ENCODE results near the gene SLC37A1. TPM values are rescaled to one million over a fixed set of nuclear protein-coding genes. Genes with fewer than 3 reads are reported as not detected.
A peak's percentile ranks its signal among the peaks of the same experiment; 100 is the strongest.

The SLC37A1 gene
- total RNA-seq, 2 donors from 2014 or later: 3.8 to 17.7 TPM

DNA sequence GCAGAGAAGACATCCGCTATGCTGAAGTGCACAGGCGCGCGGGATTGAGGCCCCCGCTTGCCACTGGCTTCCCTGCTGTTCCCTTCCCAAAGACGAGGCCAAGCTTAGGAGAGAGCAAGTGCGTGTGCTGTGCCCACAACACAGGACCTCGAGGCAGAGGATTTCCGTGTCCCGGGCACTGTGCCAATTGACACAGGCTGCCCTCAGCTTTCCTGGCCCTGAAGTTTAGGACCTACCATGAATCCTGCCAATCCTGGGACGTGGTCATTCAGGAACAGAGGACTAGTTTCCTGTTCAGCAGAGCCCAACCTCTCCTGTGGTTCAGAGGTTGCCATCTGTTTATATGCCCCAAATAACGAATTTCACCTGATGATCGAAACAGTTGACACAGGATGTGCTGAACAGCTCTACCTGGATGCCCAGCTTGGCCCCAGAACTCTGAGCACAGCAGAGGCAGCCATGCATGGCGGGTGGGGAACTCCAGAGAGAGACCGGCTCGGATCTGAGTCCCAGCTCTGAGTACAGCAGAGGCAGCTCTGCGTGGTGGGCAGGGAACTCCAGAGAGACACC is 22.0 kb downstream of the SLC37A1 start:
- H3K4me1 Mint-ChIP-seq: peaks cover 1% of the 10 kb centered on the region
- peaks cover 46% of the 10 kb centered on the region for H3K36me3 Mint-ChIP-seq (ENCODE audit: low read depth)
- no peaks in the 10 kb centered on the region for H3K9me3 Mint-ChIP-seq
- H3K27ac Mint-ChIP-seq: no peak overlapping the region
- no peak overlapping the region for H3K4me3 Mint-ChIP-seq
- no peak for ATAC-seq (replicated peaks)
- H3K27me3 Mint-ChIP-seq: no peaks in the 10 kb centered on the region

DNA sequence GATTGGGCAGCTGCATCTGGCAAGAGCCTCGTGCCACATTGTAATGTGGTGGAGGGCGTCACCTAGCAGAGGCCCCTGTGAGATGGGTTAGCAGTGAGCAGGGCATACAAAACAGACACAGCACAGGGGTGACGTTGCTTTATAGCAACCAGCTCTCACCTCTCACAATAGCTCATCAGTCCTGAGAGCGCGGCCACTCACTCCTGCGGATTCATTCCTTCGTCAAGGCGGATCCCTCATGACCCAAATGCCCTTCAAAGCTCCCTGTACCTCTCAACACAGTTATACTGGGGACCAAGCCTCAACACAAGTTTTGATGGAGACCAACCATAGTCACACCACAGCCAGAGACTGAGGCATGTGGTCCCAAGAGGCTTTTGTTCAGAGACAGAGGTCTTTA is 22.9 kb downstream of the SLC37A1 start:
- Mint-ChIP-seq H3K36me3 (ENCODE audit: low read depth) (peaks cover 47% of the 10 kb centered on the region), H3K9me3 (no peaks in the 10 kb centered on the region), H3K4me3 (no peak overlapping the region), H3K27ac (no peak overlapping the region), H3K4me1 (no peaks in the 10 kb centered on the region), H3K27me3 (no peaks in the 10 kb centered on the region)
- no peak for ATAC-seq (replicated peaks)

DNA sequence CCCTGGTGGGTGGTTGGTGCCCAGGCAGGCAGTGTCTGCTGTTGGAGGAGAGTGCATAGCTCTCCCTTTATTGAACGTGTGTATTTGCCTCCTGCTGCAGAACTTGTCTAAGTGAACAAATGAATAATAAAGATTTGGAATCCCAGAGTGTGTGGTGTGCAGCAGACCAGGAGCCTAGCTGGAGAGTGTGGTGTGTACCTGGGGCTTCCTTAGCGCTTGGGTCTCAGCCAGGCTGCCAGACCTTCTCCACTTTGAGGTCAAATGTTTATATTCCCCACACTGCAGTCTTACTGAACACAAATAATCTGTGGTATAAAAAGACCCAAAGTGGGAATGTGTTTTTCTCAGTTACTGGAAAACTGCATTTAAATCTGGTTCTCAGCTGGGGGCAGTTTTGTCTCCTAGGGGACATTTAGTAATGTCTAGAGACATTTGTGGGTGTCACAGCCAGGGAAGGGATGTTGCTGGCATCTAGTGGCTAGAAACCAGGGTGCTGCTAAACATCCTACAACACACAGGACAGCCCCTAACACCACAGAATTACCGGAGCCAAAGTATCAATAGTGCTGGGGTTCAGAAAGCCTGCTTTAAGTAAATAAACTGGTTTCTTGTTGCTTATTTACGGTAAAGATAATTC is 23.6 kb downstream of the SLC37A1 start:
- no peak overlapping the region for H3K4me3 Mint-ChIP-seq
- no peak overlapping the region for H3K27ac Mint-ChIP-seq
- H3K9me3 Mint-ChIP-seq: no peaks in the 10 kb centered on the region
- H3K27me3 Mint-ChIP-seq: no peaks in the 10 kb centered on the region
- ATAC-seq (replicated peaks): peak; percentile 51
- H3K36me3 Mint-ChIP-seq (ENCODE audit: low read depth): peaks cover 49% of the 10 kb centered on the region
- H3K4me1 Mint-ChIP-seq: no peaks in the 10 kb centered on the region

DNA sequence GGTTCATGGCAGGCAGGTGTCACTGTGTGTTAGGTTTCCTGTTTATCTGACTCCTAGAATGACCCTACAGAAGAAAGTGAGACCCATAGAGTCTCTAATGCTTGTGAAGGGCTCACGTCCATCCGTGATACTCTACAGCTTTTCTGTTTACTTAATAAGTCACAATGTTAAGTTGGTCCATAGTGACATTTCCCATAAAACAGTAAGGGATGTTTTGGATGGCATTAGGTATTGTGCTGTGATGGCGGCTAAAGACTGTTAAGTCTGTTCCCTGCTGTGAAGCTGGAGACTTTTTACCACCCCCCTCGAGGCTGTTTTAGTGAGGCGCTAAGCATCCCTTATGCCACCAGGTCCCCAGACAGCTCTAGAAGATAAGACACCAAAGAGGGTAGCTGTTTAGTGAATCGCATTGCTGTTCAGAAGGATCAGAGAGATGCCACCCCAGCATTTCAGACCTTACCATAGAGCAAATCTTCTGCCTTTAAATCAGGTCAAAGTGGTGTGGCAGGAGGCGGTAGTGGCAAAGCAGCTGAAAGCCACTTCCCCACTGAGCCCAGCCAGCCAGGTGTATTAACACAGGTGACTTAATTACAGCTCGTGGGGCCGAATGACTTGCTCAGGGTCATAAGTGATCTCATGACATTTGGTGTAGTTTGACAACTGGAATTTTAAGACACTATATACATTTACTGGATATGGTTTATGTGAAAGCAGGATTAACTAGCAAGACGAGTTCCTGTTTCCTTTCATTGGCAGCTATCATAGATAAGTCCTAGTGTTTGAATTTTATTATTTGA is 25.0 kb downstream of the SLC37A1 start:
- no peak for ATAC-seq (replicated peaks)
- peaks cover 59% of the 10 kb centered on the region for H3K36me3 Mint-ChIP-seq (ENCODE audit: low read depth)
- no peaks in the 10 kb centered on the region for H3K27me3 Mint-ChIP-seq
- H3K9me3 Mint-ChIP-seq: no peaks in the 10 kb centered on the region
- H3K4me3 Mint-ChIP-seq: no peak overlapping the region
- H3K4me1 Mint-ChIP-seq: peaks cover 2% of the 10 kb centered on the region
- peak overlapping the region; percentile 29 for H3K27ac Mint-ChIP-seq

DNA sequence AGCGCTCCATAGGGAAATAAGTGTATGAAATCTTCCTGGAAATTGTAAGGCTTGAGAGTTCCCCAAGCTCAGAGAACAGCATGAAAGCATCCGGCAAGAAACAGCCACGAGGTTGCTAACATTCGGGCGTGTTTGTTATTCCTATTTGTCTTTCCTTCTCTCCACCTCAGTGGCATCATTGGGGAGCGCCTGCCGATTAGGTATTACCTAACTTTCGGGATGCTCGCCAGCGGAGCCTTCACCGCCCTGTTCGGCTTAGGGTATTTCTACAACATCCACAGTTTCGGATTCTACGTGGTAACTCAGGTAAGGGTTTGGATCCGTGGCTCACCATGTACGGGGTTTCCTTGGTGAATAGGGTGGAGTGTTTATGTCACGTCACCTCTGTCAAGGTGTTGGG is 25.7 kb downstream of the SLC37A1 start:
- Mint-ChIP-seq H3K9me3 (no peaks in the 10 kb centered on the region), H3K4me3 (no peak overlapping the region), H3K27me3 (no peaks in the 10 kb centered on the region), H3K27ac (no peak overlapping the region), H3K4me1 (peaks cover 4% of the 10 kb centered on the region), H3K36me3 (ENCODE audit: low read depth) (peaks cover 65% of the 10 kb centered on the region)
- no peak for ATAC-seq (replicated peaks)

DNA sequence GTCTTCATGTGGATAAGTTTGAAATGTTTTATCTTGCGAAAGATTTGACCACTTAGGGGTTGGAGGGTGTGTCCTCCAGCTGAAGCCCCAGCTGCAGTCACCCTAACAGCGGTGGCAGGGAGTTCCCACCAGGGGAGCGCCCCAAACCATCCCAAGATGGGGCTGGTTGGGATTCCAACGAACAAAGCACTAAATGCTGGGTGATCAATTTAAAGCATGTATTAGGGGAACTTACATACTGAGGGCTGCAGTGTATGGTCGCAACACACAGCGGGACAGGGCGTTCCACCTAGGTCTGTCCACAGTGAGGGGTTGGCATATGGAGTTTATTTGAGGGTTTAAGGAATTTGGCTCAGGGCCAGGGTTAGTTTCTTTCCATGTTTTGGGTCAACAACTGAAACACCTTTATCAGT is 26.3 kb downstream of the SLC37A1 start:
- no peak for ATAC-seq (replicated peaks)
- Mint-ChIP-seq H3K27me3 (no peaks in the 10 kb centered on the region), H3K4me1 (peaks cover 4% of the 10 kb centered on the region), H3K36me3 (ENCODE audit: low read depth) (peaks cover 67% of the 10 kb centered on the region), H3K4me3 (no peak overlapping the region), H3K9me3 (no peaks in the 10 kb centered on the region), H3K27ac (no peak overlapping the region)

DNA sequence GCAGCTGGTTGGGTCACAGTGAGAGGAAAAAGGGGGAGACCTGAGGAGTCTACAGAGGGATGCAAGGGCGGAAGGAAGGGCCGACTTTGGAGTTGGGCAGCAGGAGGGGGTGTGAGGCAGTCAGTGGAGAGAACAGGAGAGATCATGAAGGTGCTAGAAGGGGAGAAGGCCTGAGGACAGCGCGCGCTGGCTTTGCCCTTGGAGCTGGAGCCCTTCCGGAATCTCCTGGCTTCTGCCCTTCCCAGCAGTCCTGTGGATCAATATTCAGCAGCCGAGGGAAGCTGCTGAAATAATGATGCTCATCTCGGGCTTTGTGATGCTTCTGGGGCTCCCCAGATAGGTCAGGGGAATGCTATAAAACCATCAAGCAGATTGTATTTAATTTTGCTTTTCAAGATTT is 26.7 kb downstream of the SLC37A1 start:
- Mint-ChIP-seq H3K9me3 (no peaks in the 10 kb centered on the region), H3K36me3 (ENCODE audit: low read depth) (peaks cover 63% of the 10 kb centered on the region), H3K4me1 (peaks cover 4% of the 10 kb centered on the region), H3K27ac (no peak overlapping the region), H3K27me3 (no peaks in the 10 kb centered on the region), H3K4me3 (no peak overlapping the region)
- ATAC-seq (replicated peaks): no peak

DNA sequence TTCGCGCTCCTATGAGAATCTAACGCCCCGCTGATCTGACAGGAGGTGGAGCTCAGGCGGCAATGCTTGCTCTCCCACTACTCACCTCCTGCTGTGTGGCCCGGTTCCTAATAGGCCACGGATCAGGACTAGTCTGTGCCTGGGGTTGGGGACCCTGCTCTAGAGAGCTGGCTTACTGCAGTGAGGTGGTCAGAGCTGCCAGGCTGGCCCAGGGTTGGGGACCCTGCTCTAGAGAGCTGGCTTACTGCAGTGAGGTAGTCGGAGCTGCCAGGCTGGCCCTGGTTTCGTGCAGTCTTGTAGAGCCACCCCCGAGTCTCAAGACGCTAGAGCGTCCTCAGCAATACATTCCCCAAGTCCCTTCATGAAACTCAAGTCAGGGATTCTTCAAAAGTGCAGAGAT is 27.5 kb downstream of the SLC37A1 start:
- Mint-ChIP-seq H3K4me1 (peaks cover 4% of the 10 kb centered on the region), H3K4me3 (no peak overlapping the region), H3K36me3 (ENCODE audit: low read depth) (peaks cover 60% of the 10 kb centered on the region), H3K27ac (no peak overlapping the region), H3K27me3 (no peaks in the 10 kb centered on the region), H3K9me3 (no peaks in the 10 kb centered on the region)
- ATAC-seq (replicated peaks): no peak

DNA sequence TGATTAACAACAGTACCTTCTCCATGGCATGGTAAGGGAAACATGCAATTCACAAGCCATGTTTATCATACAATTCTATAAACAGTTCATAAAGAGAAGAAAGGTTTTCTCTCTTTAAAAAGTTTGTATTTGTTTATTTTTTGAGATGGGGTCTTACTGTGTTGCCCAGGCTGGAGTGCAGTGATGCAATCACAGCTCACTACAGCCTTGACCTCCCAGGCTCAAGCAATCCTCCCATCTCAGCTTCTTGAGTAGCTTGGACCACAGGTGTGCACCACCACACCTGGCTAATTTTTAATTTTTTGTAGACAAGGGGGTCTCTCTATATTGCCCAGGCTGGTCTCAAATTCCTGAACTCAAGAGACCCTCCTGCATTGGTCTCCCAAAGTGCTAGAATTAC is 28.0 kb downstream of the SLC37A1 start:
- Mint-ChIP-seq H3K4me3 (no peak overlapping the region), H3K9me3 (no peaks in the 10 kb centered on the region), H3K4me1 (peaks cover 4% of the 10 kb centered on the region), H3K27ac (no peak overlapping the region), H3K36me3 (ENCODE audit: low read depth) (peaks cover 60% of the 10 kb centered on the region), H3K27me3 (no peaks in the 10 kb centered on the region)
- no peak for ATAC-seq (replicated peaks)

DNA sequence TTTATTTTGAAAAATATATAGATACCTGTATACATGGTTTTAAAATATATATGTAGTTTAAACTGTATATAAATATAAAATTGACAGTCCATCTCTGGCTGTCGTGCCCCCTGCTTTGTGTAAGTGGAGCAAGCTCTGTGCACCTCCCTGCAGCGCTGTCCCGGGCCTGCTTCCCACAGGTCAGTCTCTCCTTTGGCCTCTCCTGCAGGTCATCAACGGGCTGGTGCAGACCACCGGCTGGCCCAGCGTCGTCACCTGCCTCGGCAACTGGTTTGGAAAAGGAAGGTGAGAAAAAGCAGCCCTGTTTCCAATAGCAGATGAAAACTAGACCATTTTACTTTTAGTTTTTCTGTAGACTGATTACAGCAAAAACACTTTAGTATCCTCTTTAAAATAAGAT is 28.5 kb downstream of the SLC37A1 start:
- no peaks in the 10 kb centered on the region for H3K27me3 Mint-ChIP-seq
- H3K9me3 Mint-ChIP-seq: no peaks in the 10 kb centered on the region
- peaks cover 4% of the 10 kb centered on the region for H3K4me1 Mint-ChIP-seq
- H3K27ac Mint-ChIP-seq: no peak overlapping the region
- H3K36me3 Mint-ChIP-seq (ENCODE audit: low read depth): peaks cover 61% of the 10 kb centered on the region
- ATAC-seq (replicated peaks): no peak
- no peak overlapping the region for H3K4me3 Mint-ChIP-seq

DNA sequence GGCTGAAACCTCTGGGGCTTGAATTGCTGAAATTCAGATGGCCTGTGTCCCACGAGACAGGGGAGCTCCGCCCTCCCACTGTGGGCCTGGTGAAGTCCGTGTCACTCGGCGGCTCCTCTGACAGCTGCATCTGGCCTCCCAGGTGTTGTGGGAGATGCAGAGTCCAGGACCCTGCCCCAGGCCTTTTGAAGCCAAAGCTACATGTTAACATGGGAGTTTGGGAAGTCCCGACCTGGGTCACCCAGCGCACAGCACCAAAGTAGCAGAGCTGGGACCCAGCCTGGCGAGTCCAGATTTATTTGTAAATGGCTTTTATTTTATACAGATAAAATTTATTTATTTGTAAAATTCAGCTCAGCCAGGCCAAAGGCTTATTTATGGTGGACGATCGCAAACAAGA is 28.9 kb downstream of the SLC37A1 start:
- no peak overlapping the region for H3K27ac Mint-ChIP-seq
- H3K27me3 Mint-ChIP-seq: no peaks in the 10 kb centered on the region
- peaks cover 4% of the 10 kb centered on the region for H3K4me1 Mint-ChIP-seq
- H3K4me3 Mint-ChIP-seq: no peak overlapping the region
- H3K36me3 Mint-ChIP-seq (ENCODE audit: low read depth): peaks cover 65% of the 10 kb centered on the region
- H3K9me3 Mint-ChIP-seq: no peaks in the 10 kb centered on the region
- ATAC-seq (replicated peaks): no peak

DNA sequence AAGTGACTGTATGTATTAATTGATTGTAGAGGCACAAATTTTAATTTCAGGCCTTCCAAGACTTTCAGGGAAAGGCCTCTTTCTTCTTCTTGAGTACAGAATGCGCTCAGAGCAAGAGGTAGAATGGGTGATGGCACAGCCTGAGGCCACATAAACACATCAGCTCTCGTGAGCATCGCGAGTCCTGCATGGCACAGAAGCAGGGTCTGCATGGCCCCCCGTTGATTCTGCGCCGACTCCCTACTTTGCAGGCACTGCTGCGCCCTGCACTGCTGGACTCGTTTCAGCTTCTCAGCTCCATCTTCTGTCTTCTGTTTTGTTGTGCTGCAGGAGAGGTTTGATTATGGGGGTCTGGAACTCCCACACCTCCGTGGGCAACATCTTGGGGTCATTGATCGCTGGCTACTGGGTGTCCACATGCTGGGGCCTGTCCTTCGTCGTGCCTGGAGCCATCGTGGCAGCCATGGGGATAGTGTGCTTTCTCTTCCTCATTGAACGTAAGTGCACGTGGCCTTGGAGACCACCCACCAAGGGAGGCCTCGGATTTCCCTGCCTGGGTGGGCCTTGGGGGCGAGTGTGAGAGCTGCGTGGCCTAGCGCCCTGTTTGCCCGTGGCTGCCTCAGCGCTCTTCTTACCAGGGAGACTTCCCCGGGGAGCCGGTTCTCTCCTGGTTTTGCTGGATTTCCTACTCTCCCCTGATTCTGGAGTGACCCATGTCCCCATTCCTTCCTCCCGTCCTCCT is 29.6 kb downstream of the SLC37A1 start:
- Mint-ChIP-seq H3K27me3 (no peaks in the 10 kb centered on the region), H3K4me3 (no peak overlapping the region), H3K4me1 (peaks cover 5% of the 10 kb centered on the region), H3K36me3 (ENCODE audit: low read depth) (peaks cover 67% of the 10 kb centered on the region), H3K27ac (no peak overlapping the region), H3K9me3 (no peaks in the 10 kb centered on the region)
- ATAC-seq (replicated peaks): no peak

DNA sequence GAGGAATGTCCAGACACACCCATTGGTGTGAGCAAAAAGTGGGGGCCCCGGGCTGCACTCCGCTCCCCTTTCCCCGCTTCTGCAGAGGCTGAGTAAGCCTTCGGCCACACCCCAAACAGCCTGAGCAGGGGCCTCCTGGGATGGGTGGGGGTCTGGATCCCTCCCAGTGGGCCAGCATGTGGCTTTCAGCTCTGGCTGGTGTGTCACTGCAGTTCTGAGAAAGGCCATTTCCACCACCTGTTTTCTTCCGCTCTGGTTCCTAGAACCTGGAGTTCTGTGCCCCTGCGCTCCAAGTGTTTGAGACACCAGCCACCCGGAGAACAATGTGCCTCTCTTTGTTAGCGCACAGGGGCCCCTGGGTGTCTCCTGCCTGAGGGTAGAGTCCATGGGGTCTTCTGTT is 30.9 kb downstream of the SLC37A1 start:
- no peaks in the 10 kb centered on the region for H3K27me3 Mint-ChIP-seq
- no peaks in the 10 kb centered on the region for H3K9me3 Mint-ChIP-seq
- peak overlapping the region; percentile 51 for H3K27ac Mint-ChIP-seq
- H3K36me3 Mint-ChIP-seq (ENCODE audit: low read depth): peaks cover 69% of the 10 kb centered on the region
- H3K4me3 Mint-ChIP-seq: no peak overlapping the region
- ATAC-seq (replicated peaks): no peak
- peaks cover 10% of the 10 kb centered on the region for H3K4me1 Mint-ChIP-seq

DNA sequence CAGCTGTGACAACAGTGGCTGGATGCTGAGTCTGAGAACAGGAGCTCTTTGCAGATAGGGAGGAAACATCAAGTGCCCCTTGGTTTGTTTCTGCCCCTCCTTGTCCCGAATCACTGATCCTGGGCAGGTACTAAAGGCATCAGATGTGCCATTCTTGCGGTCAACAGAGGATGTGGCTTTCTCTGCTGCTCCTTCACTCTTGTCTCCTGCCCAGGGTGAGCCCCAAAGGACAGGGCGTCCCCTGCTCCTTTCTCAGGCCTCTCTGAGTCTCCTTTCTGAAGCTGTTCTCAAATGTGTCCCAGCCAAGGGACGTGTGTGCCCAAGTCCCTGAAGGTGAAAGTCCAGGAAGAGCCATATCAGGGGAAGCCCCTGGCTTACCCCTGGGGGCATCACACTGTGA is 31.7 kb downstream of the SLC37A1 start:
- H3K36me3 Mint-ChIP-seq (ENCODE audit: low read depth): peaks cover 69% of the 10 kb centered on the region
- no peaks in the 10 kb centered on the region for H3K27me3 Mint-ChIP-seq
- H3K4me3 Mint-ChIP-seq: no peak overlapping the region
- no peaks in the 10 kb centered on the region for H3K9me3 Mint-ChIP-seq
- peak; percentile 39 for ATAC-seq (replicated peaks)
- peaks cover 10% of the 10 kb centered on the region for H3K4me1 Mint-ChIP-seq
- H3K27ac Mint-ChIP-seq: peak overlapping the region; percentile 51

Data from activated T-helper 17 cell treated with anti-CD3 and anti-CD28 coated beads, Interleukin-2, amount 50 U/mL, for 72 hours (primary cell).